GM12878 (cell line): ENCODE data around the gene SAPCD2. TPM values are rescaled to one million over a fixed set of nuclear protein-coding genes. Genes with fewer than 3 reads are reported as not detected.

Source experiments
- ATAC-seq: fragments of 200-7000 bp; cut with Tn5 transposase; 3 replicates; pipeline ENCODE4 v1.9.1; 2020; ENCODE audit warnings: mild to moderate bottlenecking, moderate library complexity
- BruUV-seq: library from RNA; stranded (reverse); fragments of 400-500 nt; replicated peaks from 2 replicates; lab custom pipeline; 2021; lab: Mats Ljungman, UMichigan
- CTCF ChIA-PET: fragments of 300-600 bp; sonication (Branson Sonifier 250); formaldehyde crosslinking; extraction: SDS; loops from one replicate; lab custom pipeline; 2021; ENCODE audit warnings: inconsistent platforms; lab: Yijun Ruan, JAX
- POLR2A ChIA-PET: fragments of 350-600 bp; formaldehyde crosslinking; extraction: SDS; loops from one replicate; lab custom pipeline; 2021; ENCODE audit warnings: inconsistent platforms; lab: Charles Lee
- RAD21 ChIA-PET: fragments of 300-600 bp; sonication (Branson Sonifier 250); formaldehyde crosslinking; loops from one replicate; lab custom pipeline; 2023; ENCODE audit warnings: antibody characterized with exemption; ENCODE audit not compliant: unreplicated experiment; lab: Charles Lee
- SMC1A ChIA-PET: fragments of 300-600 bp; sonication (Branson Sonifier 250); formaldehyde crosslinking; loops from one replicate; lab custom pipeline; 2023; ENCODE audit not compliant: unreplicated experiment, uncharacterized antibody; lab: Charles Lee
- DNase-seq: peaks from one replicate; pipeline ENCODE4 v3.0.0-alpha.2; 2011; ENCODE audit warnings: low read depth, low spot score
- FAIRE-seq: peaks from 3 replicates; lab custom pipeline; 2011; peaks lifted over from hg19 to GRCh38; lab: Jason Lieb, UNC
- H2AFZ ChIP-seq: 2 replicates; pipeline ENCODE4 v1.6.0; 2011; ENCODE audit warnings: low read depth, low read length, control low read depth; ENCODE audit not compliant: control insufficient read depth
- H3K27ac ChIP-seq: 2 replicates; pipeline ENCODE4 v1.5.1; 2011; ENCODE audit warnings: control low read depth; ENCODE audit not compliant: control insufficient read depth, insufficient read depth
- H3K27me3 ChIP-seq, 2 experiments: replicated peaks in 1 of 2; 2 replicates each; pipeline versions ENCODE4 v1.6.0 to v1.6.1; 2011; ENCODE audit warnings: low read length in 1 of 2; ENCODE audit not compliant: control insufficient read depth in 2 of 2, insufficient read depth in 2 of 2
- H3K36me3 ChIP-seq, 2 experiments: 2 replicates each; pipeline ENCODE4 v1.5.1; 2011; ENCODE audit warnings: low read length in 1 of 2; ENCODE audit not compliant: control insufficient read depth in 2 of 2, insufficient read depth in 2 of 2
- H3K4me1 ChIP-seq: 2 replicates; pipeline ENCODE4 v1.6.1; 2011; ENCODE audit warnings: mild to moderate bottlenecking, low read length, moderate library complexity, mixed read lengths; ENCODE audit not compliant: control insufficient read depth, insufficient read depth
- H3K4me2 ChIP-seq: 2 replicates; pipeline ENCODE4 v1.6.0; 2011; ENCODE audit warnings: control low read depth; ENCODE audit not compliant: control insufficient read depth, insufficient read depth
- H3K4me3 ChIP-seq: fragments of 200-600 bp; sonication (generic); 2 replicates; pipeline ENCODE4 v1.5.1; 2016
- H3K79me2 ChIP-seq: 2 replicates; pipeline ENCODE4 v1.6.0; 2011; ENCODE audit warnings: low read length; ENCODE audit not compliant: control insufficient read depth, insufficient read depth
- H3K9ac ChIP-seq: 2 replicates; pipeline ENCODE4 v1.8.0; 2011; ENCODE audit warnings: low read length, control low read depth, mixed read lengths; ENCODE audit not compliant: control insufficient read depth, insufficient read depth
- H3K9me3 ChIP-seq: replicated peaks from 3 replicates; pipeline ENCODE4 v1.5.1; 2011; ENCODE audit warnings: mild to moderate bottlenecking, low read length; ENCODE audit not compliant: control insufficient read depth, insufficient read depth
- H4K20me1 ChIP-seq: 2 replicates; pipeline ENCODE4 v1.6.0; 2011; ENCODE audit not compliant: control insufficient read depth, insufficient read depth
- JUNB ChIP-seq: IDR thresholded peaks from 2 replicates; pipeline ENCODE4 v1.6.1; 2016; ENCODE audit warnings: antibody characterized with exemption, mild to moderate bottlenecking
- WGBS: methylation state at CpG from one replicate; pipeline ENCODE4 v1.1.6; 2016; ENCODE audit warnings: low lambda C conversion rate; ENCODE audit not compliant: insufficient replicate concordance, insufficient coverage; ENCODE audit errors: missing lambda C conversion rate; 5-methylcytosine and 5-hydroxymethylcytosine counted together
- in situ Hi-C: fragments of 300-500 bp; cut with MboI; formaldehyde crosslinking; loops from 9 replicates; pipeline ENCODE4 v1.14.3; 2018; ENCODE audit warnings: mixed read lengths
- intact Hi-C: fragments of 100-400 bp; cut with micrococcal nuclease; formaldehyde crosslinking; loops from one replicate; pipeline ENCODE4 v1.14.2; 2022; ENCODE audit not compliant: unreplicated experiment
- polyA plus RNA-seq, 11 experiments: library from polyadenylated mRNA; depleted of rRNA in 4 of 11; unstranded in 6 of 11; stranded (reverse) in 5 of 11; fragments of >200 nt; fragmentation: Nextera tagmentation in 4 of 11; fragmentation: Illumina TruSeq in 1 of 11; extraction: Ambion mirVana in 4 of 11; extraction: Trizol in 1 of 11; gene quantifications; 1 replicate in 1 of 11; 2 replicates in 10 of 11; pipeline versions ENCODE4 v1.2.1 to v1.2.3, GENCODE V29; 2011 to 2016; ENCODE audit warnings: inconsistent platforms in 2 of 11, missing spikeins in 2 of 11, low read depth in 1 of 11
- total RNA-seq, 4 experiments: library from RNA; depleted of rRNA in 3 of 4; stranded (reverse); fragments of >200 nt in 3 of 4; fragmentation: Illumina TruSeq in 1 of 4; extraction: Trizol in 1 of 4; gene quantifications; 2 replicates each; pipeline versions ENCODE4 v1.2.1 to v1.2.3, GENCODE V29; 2013 to 2021
- TF ChIP-seq, protein P1 (sequence below): fragments of 450-650 bp; IDR thresholded peaks from 2 replicates; pipeline ENCODE4 v1.6.1; 2016; ENCODE audit warnings: mild to moderate bottlenecking, moderate library complexity, borderline replicate concordance

Gene SAPCD2
- total and polyA plus RNA-seq, 10 of the 15 experiments (the other 5 are each of a cell fraction or from before 2014, with no cell fraction given), result 1.6 to 35.2 (median 7.2) TPM

DNA sequence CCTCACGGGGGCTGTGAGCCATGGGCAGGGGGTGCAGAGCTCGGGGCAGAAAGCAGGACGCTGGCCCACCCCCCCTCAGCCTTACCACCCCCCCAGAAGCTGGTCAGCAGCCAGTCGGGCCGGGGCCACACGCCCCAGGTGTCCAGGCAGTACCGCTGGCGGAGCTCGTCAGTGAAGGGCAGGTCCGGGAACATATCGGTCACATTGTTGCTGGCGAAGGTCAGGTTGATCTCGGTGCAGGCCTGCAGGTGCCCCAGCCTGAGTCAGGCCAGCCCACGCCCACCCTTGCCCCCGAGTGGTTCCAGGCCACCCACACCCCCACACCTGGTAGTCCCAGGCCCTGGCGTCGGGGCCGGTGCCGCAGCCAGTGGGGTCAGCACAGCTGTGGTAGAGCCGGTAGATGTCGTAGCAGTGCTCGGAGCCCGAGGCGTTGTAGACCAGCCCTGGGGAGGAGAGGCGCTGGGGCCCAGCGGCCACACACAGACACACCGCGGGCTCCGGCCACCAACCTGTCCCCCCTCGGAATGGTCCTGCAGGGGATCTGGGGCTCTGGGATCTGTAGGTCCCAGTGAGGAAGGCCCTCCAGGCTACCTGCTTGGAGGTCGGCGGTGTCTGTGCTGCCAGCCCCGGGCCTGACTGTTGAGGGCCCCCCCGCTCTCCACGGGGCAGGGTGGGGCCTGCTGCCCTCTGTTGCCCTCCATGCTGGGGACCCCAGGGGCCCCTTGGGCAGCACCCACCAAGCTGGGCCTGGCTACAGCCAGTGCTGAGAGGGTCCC, 41.6 kb upstream of the SAPCD2 start:
- FAIRE-seq, result no peak
- BruUV-seq, result no TSS peak
- TF ChIP-seq, protein P1, sequence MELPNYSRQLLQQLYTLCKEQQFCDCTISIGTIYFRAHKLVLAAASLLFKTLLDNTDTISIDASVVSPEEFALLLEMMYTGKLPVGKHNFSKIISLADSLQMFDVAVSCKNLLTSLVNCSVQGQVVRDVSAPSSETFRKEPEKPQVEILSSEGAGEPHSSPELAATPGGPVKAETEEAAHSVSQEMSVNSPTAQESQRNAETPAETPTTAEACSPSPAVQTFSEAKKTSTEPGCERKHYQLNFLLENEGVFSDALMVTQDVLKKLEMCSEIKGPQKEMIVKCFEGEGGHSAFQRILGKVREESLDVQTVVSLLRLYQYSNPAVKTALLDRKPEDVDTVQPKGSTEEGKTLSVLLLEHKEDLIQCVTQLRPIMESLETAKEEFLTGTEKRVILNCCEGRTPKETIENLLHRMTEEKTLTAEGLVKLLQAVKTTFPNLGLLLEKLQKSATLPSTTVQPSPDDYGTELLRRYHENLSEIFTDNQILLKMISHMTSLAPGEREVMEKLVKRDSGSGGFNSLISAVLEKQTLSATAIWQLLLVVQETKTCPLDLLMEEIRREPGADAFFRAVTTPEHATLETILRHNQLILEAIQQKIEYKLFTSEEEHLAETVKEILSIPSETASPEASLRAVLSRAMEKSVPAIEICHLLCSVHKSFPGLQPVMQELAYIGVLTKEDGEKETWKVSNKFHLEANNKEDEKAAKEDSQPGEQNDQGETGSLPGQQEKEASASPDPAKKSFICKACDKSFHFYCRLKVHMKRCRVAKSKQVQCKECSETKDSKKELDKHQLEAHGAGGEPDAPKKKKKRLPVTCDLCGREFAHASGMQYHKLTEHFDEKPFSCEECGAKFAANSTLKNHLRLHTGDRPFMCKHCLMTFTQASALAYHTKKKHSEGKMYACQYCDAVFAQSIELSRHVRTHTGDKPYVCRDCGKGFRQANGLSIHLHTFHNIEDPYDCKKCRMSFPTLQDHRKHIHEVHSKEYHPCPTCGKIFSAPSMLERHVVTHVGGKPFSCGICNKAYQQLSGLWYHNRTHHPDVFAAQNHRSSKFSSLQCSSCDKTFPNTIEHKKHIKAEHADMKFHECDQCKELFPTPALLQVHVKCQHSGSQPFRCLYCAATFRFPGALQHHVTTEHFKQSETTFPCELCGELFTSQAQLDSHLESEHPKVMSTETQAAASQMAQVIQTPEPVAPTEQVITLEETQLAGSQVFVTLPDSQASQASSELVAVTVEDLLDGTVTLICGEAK, result no peak
- no peak for TF ChIP-seq JUNB
- ChIA-PET RAD21 (no interaction called here), CTCF (no interaction called here), SMC1A (no interaction called here), POLR2A (interaction anchor here (0.7 kb wide), 1 partner anchor 41 kb away, joined by 4 read pairs; no protein-coding TSS in a partner anchor)
- peaks cover 7 to 38% of the 10 kb centered on the region in 2 experiments for H3K36me3 ChIP-seq
- in situ Hi-C loops (no loop called here), intact Hi-C loops (no loop called here)
- H4K20me1 ChIP-seq, result no peaks in the 10 kb centered on the region
- H3K9ac ChIP-seq, result no peak overlapping the region
- no peak for DNase-seq
- no peak for ATAC-seq
- no peak overlapping the region for H3K4me2 ChIP-seq
- H3K4me3 ChIP-seq, result no peak overlapping the region
- H3K27me3 ChIP-seq, result no peaks in the 10 kb centered on the region
- H3K9me3 ChIP-seq, result no peaks in the 10 kb centered on the region
- no peak overlapping the region for H3K27ac ChIP-seq
- WGBS, result 96% methylated on average over 33 of the region's 35 CpGs
- H3K79me2 ChIP-seq, result peaks cover 2% of the 10 kb centered on the region
- no peak overlapping the region for H2AFZ ChIP-seq
- H3K4me1 ChIP-seq, result peaks cover 3% of the 10 kb centered on the region; the same call in 1 of the 2 replicates
